Stimulated activated naive CD8-positive, alpha-beta T cell treated with anti-CD3 and anti-CD28 coated beads, Interleukin-15, Interleukin-2, amounts not matched to agents 100 ng/mL and 50 ng/mL, for 24 hours (primary cell): ENCODE results near the gene CEPT1.
"Not testable (repeated sequence)": the region's sequence is repeated elsewhere in the genome, so short reads cannot be mapped to it uniquely, and the experiment has no call there.

Source experiments
- H3K27ac Mint-ChIP-seq: one replicate; pipeline ENCODE4 v1.8.0; 2021; ENCODE audit warnings: mild to moderate bottlenecking, mixed read lengths
- H3K27me3 Mint-ChIP-seq: one replicate; pipeline ENCODE4 v1.8.0; 2021; ENCODE audit warnings: mixed read lengths
- H3K36me3 Mint-ChIP-seq: one replicate; pipeline ENCODE4 v1.8.0; 2021; ENCODE audit warnings: low read depth, mixed read lengths
- H3K4me1 Mint-ChIP-seq: one replicate; pipeline ENCODE4 v1.8.0; 2021; ENCODE audit warnings: low read depth, mixed read lengths
- H3K4me3 Mint-ChIP-seq: one replicate; pipeline ENCODE4 v1.8.0; 2021; ENCODE audit warnings: mild to moderate bottlenecking, mixed read lengths
- H3K9me3 Mint-ChIP-seq: one replicate; pipeline ENCODE4 v1.8.0; 2021; ENCODE audit warnings: mixed read lengths

Gene CEPT1

DNA sequence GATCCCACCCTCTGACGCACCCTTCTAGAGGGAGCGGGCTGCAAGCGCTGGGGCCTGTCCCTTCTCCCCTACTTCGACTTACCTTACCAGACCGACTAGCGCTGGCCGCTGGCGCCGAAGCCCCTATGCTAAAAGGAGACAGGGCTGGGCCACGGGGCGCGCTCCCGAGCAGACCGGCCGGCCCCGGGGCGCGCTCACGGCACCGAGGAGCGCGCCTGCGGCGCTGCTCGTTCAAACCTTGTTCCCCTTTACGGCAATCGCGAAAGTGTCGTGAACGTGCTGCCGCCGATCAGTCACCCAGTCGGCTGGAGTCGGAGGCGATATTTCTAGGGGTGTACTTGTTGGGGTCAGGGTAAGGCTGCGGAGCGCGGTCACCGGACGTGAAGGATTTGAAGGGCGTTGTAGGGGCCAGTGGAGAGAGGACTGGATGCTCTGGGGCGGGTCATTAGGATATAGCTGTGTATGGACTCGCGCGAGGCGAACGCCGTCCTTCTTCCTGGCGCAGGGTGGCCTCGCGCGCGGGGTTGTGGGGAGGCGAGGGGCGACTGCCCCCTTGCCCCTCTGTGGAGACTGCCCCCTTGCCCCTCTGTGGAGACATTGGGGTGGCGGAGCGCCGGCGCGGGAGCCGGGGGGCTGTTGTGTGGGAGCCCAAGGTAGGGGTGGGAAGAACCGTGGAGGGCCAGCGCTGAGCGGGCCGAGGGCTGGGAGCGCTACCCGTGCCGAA, at the start of gene CEPT1, which contains the start of gene DRAM2:
TSS of gene CEPT1 (plus strand) at position 268 of the 724 bp plus-strand sequence. CDS start 7,492 bp downstream, outside the sequence.
TSS of gene DRAM2 (minus strand) at position 138 of the 724 bp plus-strand sequence. CDS start 8,539 bp downstream, outside the sequence.
- no peaks in the 10 kb centered on the region for H3K9me3 Mint-ChIP-seq
- peak within 1 kb of the TSS; percentile 91 for H3K4me3 Mint-ChIP-seq
- no peaks in the 10 kb centered on the region for H3K27me3 Mint-ChIP-seq
- peaks cover 61% of the 10 kb centered on the region for H3K4me1 Mint-ChIP-seq
- H3K27ac Mint-ChIP-seq: peak within 1 kb of the TSS; percentile 91
- peaks cover 25% of the 10 kb centered on the region for H3K36me3 Mint-ChIP-seq

DNA sequence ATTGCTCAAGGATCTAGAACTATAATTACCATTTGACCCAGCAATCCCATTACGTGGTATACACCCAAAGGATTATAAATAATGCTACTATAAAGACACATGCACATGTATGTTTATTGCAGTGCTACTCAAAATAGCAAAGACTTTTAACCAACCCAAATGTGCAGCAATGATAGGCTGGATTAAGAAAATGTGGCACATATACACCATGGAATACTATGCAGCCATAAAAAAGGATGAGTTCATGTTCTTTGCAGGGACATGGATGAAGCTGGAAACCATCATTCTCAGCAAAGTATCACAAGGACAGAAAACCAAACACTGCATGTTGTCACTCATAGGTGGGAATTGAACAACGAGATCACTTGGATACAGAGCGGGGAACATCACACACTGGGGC, 44.6 kb upstream of the CEPT1 start:
- not testable (repeated sequence) for H3K36me3 Mint-ChIP-seq, H3K27ac Mint-ChIP-seq, H3K4me3 Mint-ChIP-seq, H3K27me3 Mint-ChIP-seq, H3K4me1 Mint-ChIP-seq
- peaks cover 25% of the 10 kb centered on the region for H3K9me3 Mint-ChIP-seq

DNA sequence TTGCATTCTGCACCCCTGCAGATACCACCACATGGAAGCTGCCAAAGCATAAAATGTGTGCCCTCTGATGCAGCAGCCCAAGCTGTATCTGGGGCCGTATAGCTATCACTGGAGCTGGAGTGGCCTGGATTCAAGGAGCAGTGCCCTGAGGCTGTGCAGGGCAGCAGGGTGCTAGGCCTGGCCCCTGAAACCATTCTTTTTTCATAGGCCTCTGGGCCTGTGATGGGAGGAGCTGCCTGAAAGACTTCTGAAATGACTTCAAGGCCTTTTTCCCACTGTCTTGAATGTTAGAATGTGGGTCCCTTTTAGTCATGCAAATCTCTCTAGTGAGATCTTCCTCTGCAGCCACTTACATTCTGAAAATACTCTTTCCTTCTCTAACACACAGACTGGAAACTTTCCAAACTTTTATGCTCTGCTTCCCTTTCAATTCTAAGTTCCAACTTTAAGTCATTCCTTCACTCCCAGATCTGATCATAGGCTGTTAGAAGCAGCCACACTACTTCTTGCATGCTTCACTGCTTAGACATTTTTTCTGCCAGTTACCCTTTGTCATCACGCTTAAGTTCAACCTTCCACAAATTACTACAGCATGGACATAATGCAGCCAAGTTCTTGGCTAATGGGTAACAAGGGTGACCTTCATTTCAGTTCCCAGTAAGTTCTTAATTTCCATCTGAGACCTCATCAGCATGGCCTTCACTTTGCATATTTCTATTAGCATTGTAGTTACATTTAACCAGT, 42.5 kb upstream of the CEPT1 start:
- Mint-ChIP-seq H3K36me3 (peaks cover 5% of the 10 kb centered on the region), H3K27me3 (no peaks in the 10 kb centered on the region), H3K4me1 (no peaks in the 10 kb centered on the region), H3K9me3 (peaks cover 25% of the 10 kb centered on the region), H3K27ac (no peak overlapping the region), H3K4me3 (no peak overlapping the region)

DNA sequence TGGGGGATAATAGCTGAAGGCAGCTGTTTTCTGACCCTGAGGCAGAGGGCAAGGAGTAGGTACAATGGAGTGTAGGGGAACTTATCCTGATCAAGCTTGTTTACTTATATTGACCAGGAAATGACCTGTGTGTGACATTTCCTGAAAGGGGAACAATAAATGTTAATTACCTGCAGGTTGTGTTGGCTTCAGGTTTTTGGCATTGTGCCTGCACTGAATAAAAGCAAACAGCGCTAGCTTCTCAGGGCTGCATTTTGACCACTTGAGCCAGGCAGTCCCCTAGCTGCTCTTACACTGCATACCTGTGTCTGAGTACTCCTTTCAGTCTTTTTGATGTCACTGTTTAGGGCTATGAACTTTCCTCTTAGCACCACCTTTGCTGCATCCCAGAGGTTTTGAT, 40.7 kb upstream of the CEPT1 start:
- Mint-ChIP-seq H3K9me3 (peaks cover 25% of the 10 kb centered on the region), H3K4me1 (no peaks in the 10 kb centered on the region), H3K4me3 (no peak overlapping the region), H3K36me3 (peaks cover 5% of the 10 kb centered on the region), H3K27ac (no peak overlapping the region), H3K27me3 (no peaks in the 10 kb centered on the region)

- Mint-ChIP-seq H3K27ac (no peak overlapping the region), H3K4me3 (no peak overlapping the region), H3K36me3 (no peaks in the 10 kb centered on the region)
Observed at GRCh38 chr1:111101854-111102642, 38.0 kb upstream of the CEPT1 start.

GRCh38 chr1:111104981-111105380, 35.0 kb upstream of the CEPT1 start:
- H3K36me3 Mint-ChIP-seq: peaks cover 6% of the 10 kb centered on the region
- H3K27me3 Mint-ChIP-seq: no peaks in the 10 kb centered on the region
- peaks cover 7% of the 10 kb centered on the region for H3K9me3 Mint-ChIP-seq
- H3K4me1 Mint-ChIP-seq: no peaks in the 10 kb centered on the region
- H3K4me3 Mint-ChIP-seq: no peak overlapping the region
- no peak overlapping the region for H3K27ac Mint-ChIP-seq

More at GRCh38 chr1:111101854-111102642, 38.0 kb upstream of the CEPT1 start:
- Mint-ChIP-seq H3K9me3 (peaks cover 25% of the 10 kb centered on the region), H3K27me3 (no peaks in the 10 kb centered on the region), H3K4me1 (no peaks in the 10 kb centered on the region)

GRCh38 chr1:111110197-111110899, 29.7 kb upstream of the CEPT1 start:
- Mint-ChIP-seq H3K36me3 (peaks cover 30% of the 10 kb centered on the region), H3K4me3 (no peak overlapping the region), H3K4me1 (no peaks in the 10 kb centered on the region), H3K9me3 (peaks cover 7% of the 10 kb centered on the region), H3K27me3 (no peaks in the 10 kb centered on the region), H3K27ac (no peak overlapping the region)

- H3K9me3 Mint-ChIP-seq: no peaks in the 10 kb centered on the region
- H3K4me3 Mint-ChIP-seq: no peak overlapping the region
- no peak overlapping the region for H3K27ac Mint-ChIP-seq
- no peaks in the 10 kb centered on the region for H3K27me3 Mint-ChIP-seq
- peaks cover 3% of the 10 kb centered on the region for H3K4me1 Mint-ChIP-seq
- peaks cover 62% of the 10 kb centered on the region for H3K36me3 Mint-ChIP-seq
Observed at GRCh38 chr1:111116496-111116895, 23.5 kb upstream of the CEPT1 start.

DNA sequence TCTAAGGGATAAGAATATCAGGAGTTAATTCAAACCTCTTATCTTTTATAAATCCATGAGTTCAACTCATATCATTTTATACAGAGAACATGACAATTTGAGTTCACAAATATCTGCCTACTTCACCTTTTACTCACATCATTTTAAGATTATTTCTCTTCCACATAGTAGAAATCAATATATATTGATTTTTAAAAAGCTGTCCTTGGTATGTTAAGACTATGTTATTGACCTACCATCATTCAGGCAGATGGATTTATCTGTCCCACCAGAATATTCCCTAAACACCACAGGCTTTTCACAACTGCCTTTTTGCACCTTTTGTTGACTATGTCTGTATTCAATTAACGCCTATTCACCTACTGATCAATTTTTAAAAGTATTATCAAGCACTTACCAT, 13.7 kb upstream of the CEPT1 start:
- Mint-ChIP-seq H3K27me3 (no peaks in the 10 kb centered on the region), H3K27ac (no peak overlapping the region), H3K36me3 (peaks cover 54% of the 10 kb centered on the region), H3K4me3 (no peak overlapping the region), H3K9me3 (no peaks in the 10 kb centered on the region), H3K4me1 (peaks cover 38% of the 10 kb centered on the region)

GRCh38 chr1:111127923-111128643, 11.9 kb upstream of the CEPT1 start:
- peaks cover 46% of the 10 kb centered on the region for H3K36me3 Mint-ChIP-seq
- H3K27me3 Mint-ChIP-seq: no peaks in the 10 kb centered on the region
- H3K9me3 Mint-ChIP-seq: no peaks in the 10 kb centered on the region
- H3K4me3 Mint-ChIP-seq: no peak overlapping the region
- H3K27ac Mint-ChIP-seq: peak overlapping the region; percentile 26
- H3K4me1 Mint-ChIP-seq: peaks cover 47% of the 10 kb centered on the region

- Mint-ChIP-seq H3K4me3 (no peak overlapping the region), H3K27ac (peak overlapping the region; percentile 53), H3K4me1 (peaks cover 53% of the 10 kb centered on the region), H3K9me3 (no peaks in the 10 kb centered on the region), H3K27me3 (no peaks in the 10 kb centered on the region), H3K36me3 (peaks cover 41% of the 10 kb centered on the region)
Observed at GRCh38 chr1:111129376-111129775, 10.6 kb upstream of the CEPT1 start.

GRCh38 chr1:111131693-111132092, 8.3 kb upstream of the CEPT1 start:
- Mint-ChIP-seq H3K4me1 (peaks cover 58% of the 10 kb centered on the region), H3K9me3 (no peaks in the 10 kb centered on the region), H3K27ac (peak overlapping the region; percentile 12), H3K36me3 (peaks cover 46% of the 10 kb centered on the region), H3K4me3 (no peak overlapping the region), H3K27me3 (no peaks in the 10 kb centered on the region)

DNA sequence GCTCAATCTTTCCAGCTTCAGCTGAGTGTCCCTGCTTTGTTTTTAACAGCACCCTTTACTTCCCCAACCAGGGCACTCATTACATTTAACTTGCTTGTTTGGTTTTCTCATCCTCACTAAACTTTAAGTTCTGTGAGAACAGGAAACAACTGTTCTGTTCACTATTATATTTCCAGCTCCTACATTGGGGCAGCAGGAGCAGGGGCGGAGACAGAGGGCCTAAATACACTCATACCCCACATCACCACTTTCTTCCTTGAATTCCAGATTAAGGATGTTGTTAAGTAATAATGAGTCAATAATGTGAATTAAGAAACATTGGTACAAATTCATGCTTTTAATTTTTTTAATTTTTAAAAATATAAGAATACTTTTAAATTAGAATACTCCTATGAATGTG, 6.2 kb upstream of the CEPT1 start:
- Mint-ChIP-seq H3K27me3 (no peaks in the 10 kb centered on the region), H3K9me3 (no peaks in the 10 kb centered on the region), H3K4me1 (peaks cover 58% of the 10 kb centered on the region), H3K4me3 (no peak overlapping the region), H3K36me3 (peaks cover 48% of the 10 kb centered on the region), H3K27ac (peak overlapping the region; percentile 3)
